Inferior parietal cortex (tissue), 1 donor: Measurements from ENCODE around the gene PLCXD3.

Experiments
- DNase-seq: peaks from one replicate; pipeline ENCODE4 v3.0.0-alpha.2; 2016; ENCODE audit errors: extremely low spot score

PLCXD3 gene

GRCh38 chr5:41286165-41286564, 224.2 kb downstream of the PLCXD3 start:
- DNase-seq: no peak

DNA sequence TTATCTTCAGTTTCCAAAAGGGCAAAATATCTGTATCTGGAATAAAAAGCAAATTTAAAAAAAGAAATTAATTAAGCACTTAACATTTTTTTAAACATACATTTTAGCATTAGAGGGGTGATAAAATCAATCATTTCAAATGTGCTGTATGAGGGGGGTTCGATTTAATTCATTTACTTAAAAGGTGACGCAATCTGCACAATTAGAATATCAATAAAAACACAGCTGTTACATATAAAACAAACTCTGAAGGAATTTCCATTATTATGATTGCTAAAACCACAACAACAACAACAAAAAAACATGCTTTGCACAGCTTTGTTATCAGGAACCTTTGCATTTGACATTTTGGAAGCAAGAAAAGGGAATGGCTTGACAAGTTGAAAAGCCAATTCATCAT, 225.5 kb downstream of the PLCXD3 start:
- DNase-seq: no peak

- DNase-seq: no peak
Measured at GRCh38 chr5:41281215-41281810, 229.1 kb downstream of the PLCXD3 start.

- no peak for DNase-seq
Measured at GRCh38 chr5:41279040-41279439, 231.4 kb downstream of the PLCXD3 start.

DNA sequence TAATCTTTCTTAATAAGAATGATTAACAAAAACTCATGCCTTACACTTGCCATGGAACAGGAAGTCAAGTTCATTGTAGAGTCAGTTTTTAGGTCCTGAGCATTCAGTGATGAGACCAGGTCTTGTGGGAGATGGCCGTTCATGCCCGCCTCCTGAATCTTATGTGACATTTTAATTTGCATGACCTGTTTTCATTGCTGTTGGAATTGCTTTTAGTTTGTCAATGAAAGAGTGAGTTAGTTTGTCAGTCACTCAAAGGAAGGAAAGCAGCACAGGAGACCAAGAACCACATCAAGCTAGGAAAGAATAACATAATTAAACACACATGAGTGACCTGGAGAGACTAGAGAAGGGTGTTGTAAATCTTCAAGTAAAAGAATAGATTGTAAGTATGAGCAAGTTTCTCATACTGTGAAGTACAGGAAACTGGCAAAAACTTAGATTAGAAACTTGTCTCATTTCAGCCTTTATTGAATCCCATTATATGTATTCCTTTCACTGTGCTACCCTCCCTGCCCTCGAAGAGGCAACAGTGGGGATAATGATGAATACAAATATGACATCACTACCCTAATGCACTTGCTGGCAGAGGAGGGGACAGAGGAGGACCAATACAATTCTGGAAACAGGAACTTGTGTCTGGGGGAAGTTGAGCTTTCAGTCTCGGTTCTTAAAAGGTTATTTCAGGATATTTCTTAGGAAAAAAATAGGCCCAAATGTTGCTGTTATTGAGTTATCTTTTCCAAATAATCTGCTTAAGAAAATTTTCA, 232.7 kb downstream of the PLCXD3 start:
- no peak for DNase-seq

- no peak for DNase-seq
Measured at GRCh38 chr5:41275813-41276512, 234.4 kb downstream of the PLCXD3 start.

GRCh38 chr5:41270423-41271251, 239.8 kb downstream of the PLCXD3 start:
- DNase-seq: peak; percentile 86

DNA sequence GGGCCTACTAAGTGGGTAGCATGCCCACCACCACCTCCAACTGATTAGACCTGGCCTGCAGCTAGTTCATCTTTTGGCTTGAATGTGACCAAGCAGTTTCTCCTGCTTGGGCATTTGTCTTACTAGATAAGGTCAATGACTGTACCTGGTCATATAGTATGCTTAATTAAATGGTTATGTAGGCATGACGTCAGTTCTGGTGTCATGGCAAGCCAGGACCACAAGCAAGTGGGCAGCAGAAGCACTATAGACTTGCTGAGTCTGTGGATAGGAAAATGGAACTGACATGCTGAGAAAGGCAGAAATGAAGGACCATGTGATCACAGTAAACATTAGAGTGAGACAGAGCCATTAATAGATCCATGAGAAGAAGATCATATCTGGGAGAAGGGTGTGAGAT, 241.5 kb downstream of the PLCXD3 start:
- DNase-seq: no peak

DNA sequence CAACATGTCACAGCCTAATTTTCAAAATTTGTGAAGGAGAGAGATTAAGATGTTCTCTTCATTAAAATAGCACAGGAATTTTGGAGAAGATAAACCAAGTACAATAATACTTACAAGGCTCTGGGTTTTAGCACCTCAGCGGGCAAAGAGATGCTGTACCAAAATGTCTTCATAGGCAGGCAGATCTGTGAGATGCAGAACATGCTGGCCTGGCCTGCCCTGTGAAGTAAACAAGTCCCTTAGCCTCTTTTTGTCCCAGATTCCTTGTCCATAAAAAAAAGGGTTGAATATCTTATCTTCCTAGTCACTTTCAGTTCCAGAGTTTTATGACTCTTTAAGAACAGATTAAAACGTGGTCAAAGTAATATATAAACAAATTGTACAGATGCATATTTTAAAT, 244.0 kb downstream of the PLCXD3 start:
- DNase-seq: no peak

- no peak for DNase-seq
Measured at GRCh38 chr5:41264019-41264418, 246.4 kb downstream of the PLCXD3 start.

DNA sequence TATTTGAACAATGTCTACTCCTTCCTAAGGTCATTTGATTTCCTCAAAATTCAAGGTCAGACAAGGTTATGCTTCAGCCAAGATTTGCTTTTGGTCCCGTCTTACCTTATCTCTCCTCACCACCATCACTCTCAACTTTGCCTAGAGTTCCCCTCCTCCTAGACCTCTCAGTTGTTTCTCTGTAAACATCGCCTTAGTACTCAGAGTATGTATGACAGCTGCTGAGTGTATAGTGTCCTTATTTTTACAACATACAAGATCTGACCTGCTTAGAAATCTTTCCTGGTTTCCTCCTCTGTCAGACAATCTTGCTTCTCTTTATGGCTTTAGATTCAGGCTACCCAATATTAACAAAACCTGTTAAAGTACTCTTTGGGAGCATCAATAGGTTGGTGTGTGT, 247.1 kb downstream of the PLCXD3 start:
- DNase-seq: no peak
